Epithelial cell of prostate (primary cell): ENCODE results near the gene PIP5K1C.

ENCODE experiments used
- DNase-seq: peaks from one replicate; pipeline ENCODE4 v3.0.0-alpha.2; 2011; ENCODE audit warnings: low read depth, low spot score
- H3K27ac ChIP-seq: fragments of 450-650 bp; 2 replicates; pipeline ENCODE4 v1.5.1; 2017; ENCODE audit warnings: mild to moderate bottlenecking

PIP5K1C gene

GRCh38 chr19:3614858-3615505 is 85.3 kb downstream of the PIP5K1C start:
- no peak for DNase-seq
- H3K27ac ChIP-seq: no peak overlapping the region

DNA sequence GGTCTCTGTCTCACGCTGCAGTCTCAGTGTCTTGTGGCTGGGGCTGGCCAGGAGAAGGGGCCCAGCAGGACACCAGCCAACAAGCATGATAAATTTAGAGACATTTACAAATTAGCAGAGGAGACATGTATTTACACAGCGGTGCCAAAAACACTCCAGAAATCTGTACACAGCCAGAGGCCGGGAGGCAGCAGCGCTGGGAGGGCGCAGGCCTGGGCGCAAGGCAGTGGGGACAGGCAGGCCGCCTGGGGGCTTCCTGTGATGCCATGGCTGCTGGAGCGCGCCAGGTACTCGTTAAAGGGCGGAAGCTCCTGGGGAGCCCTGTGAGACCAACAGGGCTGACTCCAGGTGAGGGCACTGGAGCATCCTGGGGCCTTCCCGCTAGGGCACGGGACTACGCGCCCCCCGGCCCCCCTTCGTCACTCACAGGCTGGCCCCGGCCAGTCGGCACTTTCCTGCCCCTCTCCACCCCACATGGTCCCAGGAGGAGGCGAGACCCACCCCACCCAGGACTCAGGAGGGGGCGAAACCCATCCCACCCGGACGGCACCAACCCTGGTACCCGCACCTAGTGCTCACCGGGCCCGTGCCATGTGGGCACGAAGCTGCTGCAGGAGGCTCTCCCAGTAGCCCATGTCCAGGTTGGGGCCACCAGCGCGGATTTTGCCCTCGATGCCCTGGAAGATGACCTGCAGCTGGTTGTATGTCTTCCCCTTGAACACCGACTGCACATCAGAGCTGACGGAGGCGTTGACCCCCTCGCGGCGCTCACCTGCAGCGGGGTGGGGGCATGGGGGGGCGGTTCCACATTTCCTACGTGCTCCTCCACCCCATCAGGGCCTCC is 86.2 kb downstream of the PIP5K1C start:
- DNase-seq: no peak
- H3K27ac ChIP-seq: no peak overlapping the region

- DNase-seq: no peak
- H3K27ac ChIP-seq: no peak overlapping the region
Measured at GRCh38 chr19:3612901-3613741, 87.1 kb downstream of the PIP5K1C start.

DNA sequence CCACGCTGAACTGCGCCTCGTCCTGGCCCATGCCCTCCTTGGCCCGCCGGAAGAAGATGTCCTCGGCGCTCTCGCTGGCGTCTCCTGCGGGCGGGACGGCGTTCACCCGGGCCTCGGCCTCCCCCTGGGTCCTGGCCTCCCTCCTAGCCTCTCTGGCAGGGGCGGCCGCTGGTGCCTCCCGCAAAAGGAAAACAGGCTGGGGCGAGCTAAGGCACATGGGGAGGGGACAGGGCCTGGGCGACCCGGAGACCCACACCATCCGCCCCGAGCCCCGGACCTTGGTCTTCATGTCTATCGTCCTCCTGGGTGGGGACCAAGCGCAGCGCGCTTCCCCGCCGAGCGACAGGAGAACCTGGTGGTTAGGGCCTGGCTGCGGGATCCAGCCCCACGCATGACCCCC is 87.9 kb downstream of the PIP5K1C start:
- DNase-seq: no peak
- H3K27ac ChIP-seq: no peak overlapping the region

- no peak overlapping the region for H3K27ac ChIP-seq
- DNase-seq: no peak
Measured at GRCh38 chr19:3611841-3612240, 88.4 kb downstream of the PIP5K1C start.

- no peak overlapping the region for H3K27ac ChIP-seq
Measured at GRCh38 chr19:3610745-3611717, 89.2 kb downstream of the PIP5K1C start.

DNA sequence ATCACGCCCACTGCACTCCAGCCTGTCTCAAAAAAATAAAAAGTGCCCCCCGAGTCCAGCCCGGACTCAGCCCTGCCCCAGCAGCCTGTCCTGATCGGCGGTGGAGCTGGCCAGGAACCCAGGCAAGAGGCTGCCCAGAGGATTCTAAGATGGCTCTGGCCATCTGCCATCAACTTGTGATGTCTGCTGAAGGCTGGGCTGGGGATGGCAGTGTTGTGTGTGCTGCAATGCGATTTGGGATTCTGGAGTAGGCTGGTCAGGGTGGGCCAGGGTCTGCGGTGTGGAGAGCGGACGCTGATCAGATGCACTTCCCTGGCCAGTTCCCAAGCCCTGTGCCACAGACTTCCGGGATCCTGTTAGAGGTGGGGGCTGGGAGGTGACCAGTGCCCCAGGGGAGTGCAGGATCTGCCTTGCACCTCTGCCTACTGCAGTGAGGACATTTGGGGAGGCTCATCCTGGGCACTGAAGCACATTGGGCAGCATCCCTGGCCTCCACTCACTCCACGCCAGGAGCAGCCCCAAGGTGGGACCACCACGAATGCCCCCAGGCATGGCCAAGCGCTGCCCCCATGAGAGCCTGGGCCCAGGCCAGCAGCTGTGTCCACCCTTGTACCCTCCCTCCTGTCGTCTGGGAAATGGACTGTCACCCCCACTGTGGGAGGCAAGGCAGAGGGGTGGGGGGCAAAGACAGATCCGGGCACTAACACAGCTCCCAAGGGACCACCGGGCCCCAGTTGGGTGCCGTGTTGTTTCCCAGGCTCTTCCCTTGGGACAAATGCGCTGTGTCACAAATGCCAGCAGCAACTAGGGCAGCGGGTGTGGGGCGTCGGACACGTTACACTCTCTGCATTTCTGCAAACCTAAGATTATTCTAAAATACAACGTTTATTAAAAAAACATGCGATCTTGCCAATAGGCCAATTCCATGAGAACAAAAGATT is 90.2 kb downstream of the PIP5K1C start:
- DNase-seq: no peak
- H3K27ac ChIP-seq: no peak overlapping the region

More at GRCh38 chr19:3610745-3611717, 89.2 kb downstream of the PIP5K1C start:
- no peak for DNase-seq

- DNase-seq: no peak
- H3K27ac ChIP-seq: no peak overlapping the region
Measured at GRCh38 chr19:3608750-3609322, 91.4 kb downstream of the PIP5K1C start.

- no peak for DNase-seq
- no peak overlapping the region for H3K27ac ChIP-seq
Measured at GRCh38 chr19:3608079-3608641, 92.1 kb downstream of the PIP5K1C start.

DNA sequence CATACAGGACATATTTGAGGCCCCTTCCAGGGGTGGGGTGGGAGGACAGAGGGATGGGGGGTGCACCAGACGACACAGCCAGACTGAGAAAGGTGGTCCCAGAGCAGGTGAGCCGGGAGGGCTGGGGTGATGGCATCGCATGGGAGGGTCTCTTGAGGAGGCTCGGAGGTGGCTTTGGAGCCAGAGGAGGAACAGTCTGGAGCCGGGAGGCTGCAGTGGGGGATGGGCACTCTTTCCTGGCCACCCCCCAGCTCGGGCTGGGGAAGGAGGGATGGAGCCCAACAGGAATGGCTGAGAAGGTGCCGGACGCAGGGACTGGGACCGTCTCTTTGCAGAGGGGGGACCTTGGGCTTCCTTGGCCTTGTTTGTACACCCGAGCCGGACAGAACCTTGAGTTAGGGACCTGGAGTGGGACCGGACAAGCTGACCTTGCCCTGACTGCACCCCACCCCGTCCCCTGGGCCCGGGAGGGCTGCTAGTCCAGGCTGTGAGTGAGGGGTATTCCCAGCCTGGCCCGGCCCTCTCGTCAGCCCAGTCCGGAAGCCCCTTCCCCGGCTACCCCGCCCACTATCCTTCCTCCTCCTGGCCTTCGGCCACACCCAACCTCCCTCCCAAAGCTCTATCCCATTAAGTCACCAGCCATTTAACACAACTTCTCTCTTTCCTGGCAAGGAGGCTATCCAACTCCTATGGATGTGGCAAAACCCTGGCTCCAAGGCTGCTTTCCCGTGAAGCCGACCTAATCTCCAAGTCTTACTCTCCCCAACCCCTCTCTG is 92.8 kb downstream of the PIP5K1C start:
- no peak overlapping the region for H3K27ac ChIP-seq

DNA sequence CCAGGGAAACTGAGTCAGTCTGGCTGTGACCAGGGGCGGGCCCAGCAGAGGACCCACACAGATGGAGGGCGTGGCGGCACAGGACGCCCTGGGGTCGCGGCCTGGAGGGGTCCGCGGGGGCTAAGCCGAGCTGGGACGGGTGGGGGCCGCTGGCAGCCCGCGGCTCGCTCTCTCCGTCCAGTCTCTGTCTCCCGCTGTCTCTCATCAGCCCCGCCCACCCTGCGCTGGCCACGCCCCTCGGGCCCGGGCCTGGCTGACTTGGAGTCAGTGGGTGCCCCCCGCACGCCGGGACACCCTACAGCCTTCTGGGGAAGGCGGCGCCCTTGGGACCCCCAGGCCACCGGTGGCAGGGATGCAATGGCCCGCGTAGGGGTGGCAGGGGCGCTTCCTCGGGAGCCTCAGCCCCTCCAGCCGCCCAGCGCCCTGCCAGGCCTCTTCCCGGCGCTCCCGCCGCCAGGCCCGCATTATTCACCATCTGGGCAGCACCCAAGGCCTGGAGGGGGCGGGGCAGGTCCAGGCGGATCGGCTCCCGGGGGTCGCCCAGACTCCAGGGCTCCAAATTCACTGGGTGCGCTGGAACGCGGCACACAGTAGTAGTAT is 93.5 kb downstream of the PIP5K1C start, which contains the start of gene TBXA2R:
Gene TBXA2R, minus strand, starts transcription at position 186 of the 600 bp plus-strand sequence. CDS start 6,241 bp downstream, outside the sequence.
- no peak within 1 kb of the TSS for H3K27ac ChIP-seq
- DNase-seq: no peak

More for the DNA sequence above, 92.8 kb downstream of the PIP5K1C start:
- no peak for DNase-seq

- DNase-seq: no peak
- H3K27ac ChIP-seq: no peak overlapping the region
Measured at GRCh38 chr19:3606174-3606689, 94.0 kb downstream of the PIP5K1C start.

- no peak overlapping the region for H3K27ac ChIP-seq
- DNase-seq: no peak
Measured at GRCh38 chr19:3605770-3606169, 94.5 kb downstream of the PIP5K1C start.

- no peak for DNase-seq
Measured at GRCh38 chr19:3605361-3605760, 94.9 kb downstream of the PIP5K1C start.

DNA sequence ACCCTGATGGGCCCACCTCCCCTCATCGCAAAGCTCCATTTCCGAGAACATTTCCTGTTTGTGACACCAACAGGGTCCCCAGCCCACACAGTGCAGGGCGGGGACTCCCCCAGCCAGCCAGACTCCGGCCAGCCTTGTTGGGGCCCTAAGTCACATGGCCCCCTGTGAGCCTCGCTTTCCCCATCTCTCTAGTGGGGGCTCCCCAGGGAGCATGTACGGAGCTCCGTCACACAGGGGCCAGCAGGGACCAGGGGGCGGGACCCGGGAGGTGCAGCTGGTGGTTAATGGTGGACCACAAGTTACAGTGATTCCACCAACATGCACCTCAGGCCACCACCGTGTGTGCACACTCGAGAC is 95.3 kb downstream of the PIP5K1C start:
- DNase-seq: no peak
- H3K27ac ChIP-seq: no peak overlapping the region

More at GRCh38 chr19:3605361-3605760, 94.9 kb downstream of the PIP5K1C start:
- no peak overlapping the region for H3K27ac ChIP-seq

GRCh38 chr19:3604227-3604986 is 95.9 kb downstream of the PIP5K1C start:
- DNase-seq: no peak
- no peak overlapping the region for H3K27ac ChIP-seq
